Prostate gland (tissue), 2 donors: ENCODE results near the gene C18orf63.

Experiments used
- POLR2A ChIP-seq: fragments of 450-650 bp; IDR thresholded peaks from one replicate; pipeline ENCODE4 v1.6.1; 2016; ENCODE audit warnings: antibody characterized with exemption, mild to moderate bottlenecking
- POLR2AphosphoS5 ChIP-seq: sonication (generic); formaldehyde crosslinking; IDR thresholded peaks from one replicate; pipeline ENCODE4 v1.6.1; 2017; ENCODE audit warnings: antibody characterized with exemption
- TF ChIP-seq, protein P1 (sequence below), 4 experiments: fragments of 200-600 bp in 2 of 4; fragments of 450-650 bp in 2 of 4; sonication (generic) in 2 of 4; IDR thresholded peaks; 1 replicate in 3 of 4; 2 replicates in 1 of 4; pipeline ENCODE4 v1.5.1; 2016 to 2019; ENCODE audit warnings: antibody characterized with exemption in 4 of 4, mild to moderate bottlenecking in 2 of 4, moderate library complexity in 2 of 4

DNA sequence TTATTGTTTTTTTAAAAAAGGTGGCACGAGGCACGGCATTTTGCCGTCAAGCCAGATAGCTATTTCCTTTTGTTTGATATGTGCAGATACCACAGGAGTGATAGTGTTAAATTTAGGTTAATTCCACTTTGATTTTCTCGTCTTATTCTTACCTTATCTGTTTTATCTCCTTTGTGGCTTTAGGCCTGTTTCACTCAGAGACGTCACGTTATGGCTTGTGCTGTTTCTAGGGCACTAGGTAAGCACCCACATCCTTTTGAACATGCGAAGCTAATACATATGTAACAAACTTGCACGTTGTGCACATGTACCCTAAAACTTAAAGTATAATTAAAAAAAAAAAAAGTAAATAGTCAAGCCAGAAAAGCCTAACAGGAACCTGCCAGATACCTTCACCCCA lies 57.8 kb downstream of the C18orf63 start:
- no peak for TF ChIP-seq POLR2AphosphoS5
- TF ChIP-seq, protein P1, sequence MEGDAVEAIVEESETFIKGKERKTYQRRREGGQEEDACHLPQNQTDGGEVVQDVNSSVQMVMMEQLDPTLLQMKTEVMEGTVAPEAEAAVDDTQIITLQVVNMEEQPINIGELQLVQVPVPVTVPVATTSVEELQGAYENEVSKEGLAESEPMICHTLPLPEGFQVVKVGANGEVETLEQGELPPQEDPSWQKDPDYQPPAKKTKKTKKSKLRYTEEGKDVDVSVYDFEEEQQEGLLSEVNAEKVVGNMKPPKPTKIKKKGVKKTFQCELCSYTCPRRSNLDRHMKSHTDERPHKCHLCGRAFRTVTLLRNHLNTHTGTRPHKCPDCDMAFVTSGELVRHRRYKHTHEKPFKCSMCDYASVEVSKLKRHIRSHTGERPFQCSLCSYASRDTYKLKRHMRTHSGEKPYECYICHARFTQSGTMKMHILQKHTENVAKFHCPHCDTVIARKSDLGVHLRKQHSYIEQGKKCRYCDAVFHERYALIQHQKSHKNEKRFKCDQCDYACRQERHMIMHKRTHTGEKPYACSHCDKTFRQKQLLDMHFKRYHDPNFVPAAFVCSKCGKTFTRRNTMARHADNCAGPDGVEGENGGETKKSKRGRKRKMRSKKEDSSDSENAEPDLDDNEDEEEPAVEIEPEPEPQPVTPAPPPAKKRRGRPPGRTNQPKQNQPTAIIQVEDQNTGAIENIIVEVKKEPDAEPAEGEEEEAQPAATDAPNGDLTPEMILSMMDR (IDR thresholded peaks at IDR 0.05) = no peak
- TF ChIP-seq POLR2A = no peak
